ENCODE measurements around the gene IDS.
A peak's percentile ranks its signal among the peaks of the same experiment; 100 is the strongest.
"Not testable (repeated sequence)": the region's sequence is repeated elsewhere in the genome, so short reads cannot be mapped to it uniquely, and the experiment has no call there.

IDS gene

DNA sequence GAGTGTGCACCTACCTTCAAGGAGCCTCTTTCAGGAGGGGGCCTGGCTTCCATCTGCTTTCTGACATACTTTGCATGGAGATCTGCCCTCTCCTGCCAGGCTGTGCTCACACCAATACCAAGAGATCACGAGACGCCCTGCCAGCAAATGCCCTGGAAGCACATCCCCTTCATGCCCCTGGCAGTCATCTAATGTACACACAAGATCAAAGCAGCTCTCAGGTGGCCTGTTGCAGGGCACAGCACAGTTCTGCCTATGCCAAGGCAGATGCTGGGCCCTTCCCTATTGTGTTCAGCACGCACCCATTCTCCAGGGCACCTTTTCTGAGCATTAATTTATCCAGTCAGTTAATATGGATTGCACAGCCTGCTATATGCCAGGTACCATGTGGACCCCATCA lies 27.8 kb upstream of the IDS start:
- in situ Hi-C loops (cut with HindIII; ENCODE audit: low pct_ligation_motif_present, low pct_unique_long_range_greater_than_20kb, low sequenced_read_pairs); DNase-seq: not testable (repeated sequence)

DNA sequence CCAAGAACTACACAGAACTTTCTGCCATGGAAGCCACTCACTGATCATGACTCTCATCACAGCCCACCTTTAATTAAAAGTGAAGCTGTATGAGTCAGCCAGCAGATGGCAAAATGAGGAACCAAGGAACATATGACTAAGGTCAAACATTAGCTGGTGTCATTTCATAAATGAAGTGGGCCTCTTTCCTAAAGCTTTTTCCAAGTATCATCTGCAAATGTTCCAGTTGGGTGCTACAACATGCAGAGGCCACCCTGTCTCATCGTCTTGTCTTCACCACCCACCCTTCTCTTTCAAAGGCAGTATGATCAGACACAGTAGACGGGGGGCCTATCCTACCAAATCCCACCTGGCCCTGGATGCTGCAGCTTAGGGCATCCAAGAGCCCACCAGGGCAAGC lies 26.5 kb upstream of the IDS start:
- DNase-seq, result no peak
- in situ Hi-C loops (cut with HindIII; ENCODE audit: low pct_ligation_motif_present, low pct_unique_long_range_greater_than_20kb, low sequenced_read_pairs), result no loop called here

DNA sequence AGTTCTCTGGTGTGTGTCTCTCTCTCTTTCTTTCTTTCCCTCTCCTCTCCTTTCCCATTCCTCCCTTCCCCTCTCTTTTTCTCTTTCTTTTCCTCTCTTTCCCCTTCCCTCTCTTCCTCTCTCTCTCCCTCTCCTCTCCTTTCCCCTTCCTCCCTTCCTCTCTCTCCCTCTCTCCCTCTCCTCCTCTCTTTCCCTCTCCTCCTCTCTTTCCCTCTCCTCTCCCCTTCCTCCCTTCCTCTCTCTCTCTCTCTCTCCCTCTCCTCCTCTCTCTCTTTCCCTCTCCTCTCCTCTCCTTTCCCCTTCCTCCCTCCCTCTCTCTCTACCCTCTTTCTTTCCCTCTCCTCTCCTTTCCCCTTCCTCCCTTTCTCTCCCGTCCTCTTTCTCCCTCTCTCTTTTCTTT lies 23.3 kb upstream of the IDS start:
- no peak for DNase-seq
- in situ Hi-C loops (cut with HindIII; ENCODE audit: low pct_ligation_motif_present, low pct_unique_long_range_greater_than_20kb, low sequenced_read_pairs), result no loop called here

DNA sequence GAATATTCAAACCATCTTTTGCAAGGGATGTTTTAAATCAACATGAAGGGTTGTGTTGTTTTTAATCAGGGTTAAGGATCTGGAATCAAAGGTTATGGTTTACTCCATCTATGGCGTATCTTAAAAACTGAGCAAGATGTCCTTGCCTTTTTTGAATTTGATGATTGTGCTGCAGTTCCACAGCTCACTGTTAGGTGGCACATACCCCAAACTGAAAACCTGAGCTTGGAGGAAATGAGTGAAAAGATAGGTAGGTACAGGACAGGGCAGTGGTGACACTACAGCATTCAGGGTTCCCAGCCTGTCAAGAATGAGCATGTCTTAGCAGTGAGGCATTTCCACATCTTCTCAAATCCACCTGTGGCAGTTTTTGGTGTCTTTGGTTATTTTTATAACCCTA lies 22.6 kb upstream of the IDS start:
- in situ Hi-C loops (cut with HindIII; ENCODE audit: low pct_ligation_motif_present, low pct_unique_long_range_greater_than_20kb, low sequenced_read_pairs), result no loop called here
- peak; percentile 37 for DNase-seq

DNA sequence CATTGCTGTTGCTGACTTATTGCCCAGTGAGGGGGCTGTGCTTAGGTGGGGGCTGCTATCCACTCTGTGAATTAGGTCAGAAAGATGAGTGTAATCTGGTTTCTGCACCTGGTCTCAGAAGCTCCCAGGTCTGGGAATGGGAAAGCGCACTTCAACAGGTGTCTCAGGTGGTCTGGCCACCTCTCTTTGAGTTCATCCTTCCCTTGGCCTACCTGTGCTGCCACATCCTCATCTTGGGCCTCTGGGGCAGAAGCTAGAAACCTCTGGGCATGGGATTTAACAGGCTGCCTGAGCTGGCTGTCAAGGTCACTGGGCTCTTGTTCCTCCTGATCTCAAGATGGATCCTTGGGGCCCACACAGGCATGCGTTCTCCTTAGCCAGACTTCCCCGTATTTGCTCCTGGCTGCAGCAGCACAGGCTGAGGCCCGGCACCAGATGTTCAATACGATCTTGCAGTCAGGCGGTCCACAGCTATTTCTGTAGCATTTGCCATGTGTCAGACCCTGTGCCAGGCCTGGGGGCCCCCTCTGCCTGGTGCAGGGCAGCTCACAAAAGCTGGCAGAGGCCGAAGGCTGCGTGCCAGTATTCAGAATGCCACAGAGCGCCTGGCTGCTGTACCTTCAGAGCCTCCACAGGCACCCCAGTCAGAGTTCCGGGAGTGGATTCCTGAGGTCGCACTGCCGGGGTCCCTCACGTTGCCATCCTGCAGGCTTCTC lies 21.4 kb upstream of the IDS start:
- in situ Hi-C loops (cut with HindIII; ENCODE audit: low pct_ligation_motif_present, low pct_unique_long_range_greater_than_20kb, low sequenced_read_pairs); DNase-seq: not testable (repeated sequence)

DNA sequence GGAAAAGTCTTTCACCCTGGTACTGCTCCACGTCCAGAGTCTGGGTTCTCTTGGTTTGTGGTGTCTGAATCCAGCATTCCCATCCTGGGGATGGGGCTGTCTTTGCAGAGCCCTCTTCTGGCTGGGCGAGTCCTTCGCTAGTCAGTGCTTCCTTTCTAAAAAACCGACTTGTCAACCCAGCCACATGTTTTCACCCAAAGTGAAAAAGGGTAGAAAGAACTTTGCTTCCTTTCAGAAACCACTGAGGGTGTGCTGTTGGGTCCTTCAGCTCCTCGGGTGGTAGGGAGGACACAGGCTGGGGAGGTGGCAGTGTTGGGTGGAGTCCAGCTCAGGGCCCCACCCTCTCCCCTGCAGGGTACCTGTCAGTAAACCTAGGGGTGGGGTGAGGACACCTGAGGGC lies 20.8 kb upstream of the IDS start:
- in situ Hi-C loops (cut with HindIII; ENCODE audit: low pct_ligation_motif_present, low pct_unique_long_range_greater_than_20kb, low sequenced_read_pairs); DNase-seq: not testable (repeated sequence)

DNA sequence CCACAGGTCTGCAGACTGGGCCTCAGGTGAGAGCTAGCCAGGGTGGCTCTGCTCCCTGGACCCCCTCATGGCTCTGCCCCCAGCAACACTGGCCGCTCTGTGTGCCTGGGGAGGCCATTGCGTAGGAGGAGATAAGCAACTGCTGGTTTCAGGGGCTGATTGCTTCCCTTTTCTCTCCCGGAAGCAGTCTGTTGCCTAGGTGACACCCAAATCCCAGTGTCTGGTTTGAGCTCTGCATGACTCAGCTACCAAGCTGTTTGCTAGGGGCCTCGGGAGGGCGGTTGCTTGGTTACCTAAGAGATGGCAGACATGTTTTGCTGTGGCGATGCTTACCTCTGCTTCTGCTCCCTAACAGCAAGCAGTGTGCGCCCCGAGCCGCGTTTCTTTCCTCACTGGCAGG lies 20.3 kb upstream of the IDS start:
- in situ Hi-C loops (cut with HindIII; ENCODE audit: low pct_ligation_motif_present, low pct_unique_long_range_greater_than_20kb, low sequenced_read_pairs); DNase-seq: not testable (repeated sequence)

DNA sequence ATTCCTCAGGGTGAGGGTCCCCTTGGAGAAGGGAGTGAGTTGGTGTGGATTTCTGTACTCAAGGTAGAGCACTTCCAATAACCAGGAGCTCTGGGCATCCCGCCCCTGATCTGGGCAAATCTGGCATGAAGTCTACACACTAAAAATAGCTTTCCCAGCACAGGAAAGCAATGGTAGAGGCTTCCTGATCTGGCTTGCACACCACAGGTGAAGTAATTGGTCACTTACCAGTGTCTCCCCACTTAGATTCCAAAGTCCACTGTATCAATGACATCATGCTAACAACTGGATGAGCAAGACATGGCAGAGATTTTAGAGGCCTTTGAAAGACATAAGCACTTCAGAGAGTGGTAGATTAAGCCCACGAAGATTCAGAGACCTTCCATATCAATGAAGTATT lies 17.8 kb upstream of the IDS start:
- in situ Hi-C loops (cut with HindIII; ENCODE audit: low pct_ligation_motif_present, low pct_unique_long_range_greater_than_20kb, low sequenced_read_pairs), result no loop called here

DNA sequence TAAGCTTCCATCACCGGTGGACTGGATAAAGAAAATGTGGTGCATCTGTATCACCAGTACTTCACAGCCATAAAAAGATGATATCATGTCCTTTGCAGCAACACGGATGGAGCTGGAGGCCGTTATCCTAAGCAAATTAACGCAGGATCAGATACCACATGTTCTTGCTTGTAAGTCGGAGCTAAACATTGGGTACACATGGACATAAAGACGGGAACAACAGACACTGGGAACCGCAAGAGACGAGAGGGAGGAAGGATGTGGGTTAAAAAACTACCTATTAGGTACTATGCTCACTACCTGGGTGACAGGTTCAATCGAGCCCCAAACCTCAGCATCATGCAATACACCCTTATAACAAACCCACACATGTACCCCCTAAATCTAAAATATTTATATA lies 16.3 kb upstream of the IDS start:
- DNase-seq, result no peak
- in situ Hi-C loops (cut with HindIII; ENCODE audit: low pct_ligation_motif_present, low pct_unique_long_range_greater_than_20kb, low sequenced_read_pairs), result no loop called here

More for the DNA sequence above, 17.8 kb upstream of the IDS start:
- no peak for DNase-seq

DNA sequence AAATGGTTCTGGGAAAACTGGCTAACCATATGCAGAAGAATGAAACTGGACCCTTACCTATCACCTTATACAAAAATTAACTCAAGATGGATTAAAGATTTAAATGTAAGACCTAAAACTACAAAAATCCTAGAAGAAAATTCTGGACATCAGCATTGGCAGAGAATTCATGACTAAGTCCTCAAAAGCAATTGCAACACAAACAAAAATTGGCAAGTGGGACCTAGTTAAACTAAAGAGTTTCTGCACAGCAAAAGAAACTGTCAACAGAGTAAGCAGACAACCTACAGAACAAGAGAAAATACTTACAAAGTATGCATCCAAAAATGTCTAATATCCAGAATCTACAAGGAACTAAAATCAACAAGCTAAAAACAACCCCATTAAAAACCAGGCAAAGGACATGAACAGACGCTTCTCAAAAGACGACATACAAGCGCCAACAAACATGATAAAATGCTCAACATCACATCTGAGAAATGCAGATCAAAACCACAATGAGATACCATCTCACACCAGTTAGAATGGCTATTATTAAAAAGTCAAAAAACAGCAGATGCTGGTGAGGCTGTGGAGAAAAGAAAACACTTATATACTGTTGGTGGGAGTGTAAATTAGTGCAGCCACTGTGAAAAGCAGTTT lies 15.7 kb upstream of the IDS start:
- in situ Hi-C loops (cut with HindIII; ENCODE audit: low pct_ligation_motif_present, low pct_unique_long_range_greater_than_20kb, low sequenced_read_pairs), result not testable (repeated sequence)

DNA sequence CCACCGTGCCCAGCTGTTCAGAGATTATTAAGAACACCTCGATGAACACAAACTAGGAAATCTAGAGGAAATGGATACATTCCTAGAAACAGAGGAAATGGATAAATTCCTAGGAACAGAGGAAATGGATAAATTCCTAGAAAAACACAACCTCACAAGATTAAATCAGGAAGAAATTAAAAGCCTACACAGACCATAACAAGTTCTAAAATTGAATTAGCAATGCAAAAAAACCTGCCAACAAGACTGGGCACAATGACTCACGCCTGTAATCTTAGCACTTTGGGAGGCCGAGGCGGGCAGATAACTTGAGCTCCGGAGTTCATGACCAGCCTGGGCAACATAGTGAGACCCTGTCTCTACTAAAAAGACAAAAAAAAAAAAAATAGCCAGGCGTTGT lies 13.1 kb upstream of the IDS start:
- in situ Hi-C loops (cut with HindIII; ENCODE audit: low pct_ligation_motif_present, low pct_unique_long_range_greater_than_20kb, low sequenced_read_pairs), result no loop called here
- DNase-seq, result no peak

More for the DNA sequence above, 15.7 kb upstream of the IDS start:
- not testable (repeated sequence) for DNase-seq

DNA sequence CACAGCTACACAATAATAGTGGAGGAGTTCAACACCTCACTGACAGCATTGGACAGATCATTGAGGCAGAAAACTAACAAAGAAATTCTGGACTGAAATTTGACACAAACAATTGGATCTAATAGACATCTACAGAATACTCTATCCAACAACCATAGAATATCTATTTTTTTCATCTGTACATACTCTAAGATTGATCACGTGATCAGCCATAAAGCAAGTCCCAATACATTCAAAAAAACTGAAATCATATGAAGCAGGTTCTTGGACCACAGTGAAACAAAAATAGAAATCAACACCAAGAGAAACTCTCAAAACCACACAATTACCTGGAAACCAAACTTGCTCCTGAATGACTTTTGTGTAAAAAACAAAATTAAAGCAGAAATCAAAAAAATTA lies 12.2 kb upstream of the IDS start:
- no peak for DNase-seq
- in situ Hi-C loops (cut with HindIII; ENCODE audit: low pct_ligation_motif_present, low pct_unique_long_range_greater_than_20kb, low sequenced_read_pairs), result no loop called here

DNA sequence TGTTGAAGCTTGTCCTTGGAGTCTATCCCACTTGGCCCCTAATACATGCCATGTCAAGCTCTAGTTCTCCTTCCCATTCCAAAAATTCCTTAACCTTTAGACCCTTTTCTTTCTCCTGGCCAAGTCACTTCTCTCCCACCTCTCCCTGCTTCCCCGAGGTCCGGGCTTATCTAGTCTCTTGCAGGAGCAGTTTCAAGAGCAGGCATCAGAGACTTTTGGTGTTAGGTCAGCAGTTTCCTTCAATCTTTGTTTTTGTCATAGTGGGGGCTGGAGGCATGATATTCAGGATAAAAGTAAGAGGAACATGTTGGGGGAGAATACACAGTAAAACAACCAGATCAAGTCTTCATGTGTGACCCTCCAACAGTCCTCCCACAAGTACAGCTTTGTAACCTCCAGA lies 11.5 kb upstream of the IDS start:
- in situ Hi-C loops (cut with HindIII; ENCODE audit: low pct_ligation_motif_present, low pct_unique_long_range_greater_than_20kb, low sequenced_read_pairs), result no loop called here

DNA sequence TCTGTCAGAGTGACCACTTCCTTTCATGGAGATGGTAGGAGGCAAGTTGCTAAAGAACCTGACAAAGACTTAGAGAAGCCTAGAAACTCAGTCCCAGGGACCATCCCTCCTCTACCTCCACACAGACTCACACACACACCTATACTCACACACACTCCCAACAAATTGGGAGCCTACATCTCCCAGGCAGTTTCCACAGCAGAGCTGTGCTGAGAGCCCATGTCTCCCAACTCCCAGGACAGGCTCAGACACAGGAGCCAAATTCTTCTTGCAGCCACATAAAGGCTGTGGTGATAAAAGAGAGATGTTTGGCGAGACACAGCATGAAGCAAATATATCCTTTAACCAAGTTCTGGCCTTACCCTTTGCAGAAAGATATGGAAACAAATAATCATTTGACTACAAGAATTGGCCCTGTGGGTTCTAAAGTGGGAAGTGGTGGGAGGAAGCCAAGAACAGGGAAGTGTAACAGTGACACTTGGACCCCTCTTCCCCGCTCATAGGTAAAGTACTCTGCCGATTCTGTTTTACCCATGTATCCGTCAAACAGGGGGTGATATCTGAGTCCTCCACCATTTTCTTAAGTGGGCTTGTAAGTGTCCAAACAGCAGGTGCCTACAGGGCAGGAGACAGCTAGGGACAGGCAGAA lies 11.0 kb upstream of the IDS start:
- no peak for DNase-seq
- in situ Hi-C loops (cut with HindIII; ENCODE audit: low pct_ligation_motif_present, low pct_unique_long_range_greater_than_20kb, low sequenced_read_pairs), result no loop called here

More for the DNA sequence above, 11.5 kb upstream of the IDS start:
- no peak for DNase-seq

DNA sequence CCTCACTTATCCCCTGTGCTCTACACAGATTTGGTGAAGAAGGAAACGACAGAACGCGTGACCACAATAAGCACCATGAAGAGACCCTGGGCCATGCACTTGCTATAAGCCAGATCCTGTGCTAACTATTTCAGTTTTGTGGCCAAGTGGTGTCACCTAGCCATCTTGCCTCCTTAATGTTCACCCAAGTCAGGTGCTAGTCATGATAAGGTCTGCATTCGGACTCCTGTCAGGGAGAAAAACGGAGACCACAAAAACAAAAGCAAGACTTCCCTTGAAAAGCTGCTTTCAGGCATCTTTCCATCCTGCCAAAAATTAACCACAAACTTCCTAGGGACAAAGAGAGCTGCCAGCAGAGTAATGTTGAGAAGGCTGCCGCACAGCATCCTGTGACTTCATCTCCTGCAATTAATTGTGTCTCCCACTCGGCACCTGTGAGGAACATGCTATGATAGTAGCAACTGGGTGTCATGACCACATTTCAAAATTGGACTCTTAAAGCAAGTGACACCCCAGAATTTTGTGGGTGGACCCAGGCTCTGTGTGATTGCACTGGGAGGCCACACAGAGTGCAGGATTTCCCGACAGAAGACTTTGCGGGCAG lies 8.8 kb upstream of the IDS start:
- in situ Hi-C loops (cut with HindIII; ENCODE audit: low pct_ligation_motif_present, low pct_unique_long_range_greater_than_20kb, low sequenced_read_pairs), result no loop called here
- no peak for DNase-seq

DNA sequence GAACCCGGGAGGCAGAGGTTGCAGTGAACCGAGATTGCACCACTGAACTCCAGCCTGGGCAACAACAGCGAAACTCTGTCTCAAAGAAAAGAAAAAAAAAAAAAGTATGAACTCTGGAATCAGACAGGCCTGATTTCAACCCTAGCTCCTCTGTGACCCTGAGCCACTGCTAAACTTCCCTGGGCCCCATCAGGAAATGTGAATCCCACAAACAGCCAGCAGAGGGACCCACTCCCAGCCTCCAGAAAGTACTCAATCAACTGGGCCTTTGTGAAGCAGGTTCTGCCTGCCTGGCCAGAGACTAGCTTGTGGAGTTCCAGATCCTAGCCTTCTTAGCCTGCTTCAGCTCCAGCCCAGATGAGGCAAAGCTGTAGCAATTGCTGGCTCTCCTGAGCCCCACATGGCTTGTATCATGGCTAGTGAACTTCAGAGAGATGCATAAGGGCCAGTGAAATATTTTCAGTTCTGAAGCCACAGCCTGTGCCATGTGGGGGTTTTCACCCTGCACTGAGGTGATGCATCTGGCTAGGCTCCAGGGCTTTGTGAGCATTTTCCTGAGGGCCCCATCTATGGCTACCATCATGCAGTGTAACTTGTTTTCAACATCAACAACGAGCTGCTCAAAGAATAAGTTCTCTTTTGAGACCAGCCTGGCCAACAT lies 7.2 kb upstream of the IDS start:
- in situ Hi-C loops (cut with HindIII; ENCODE audit: low pct_ligation_motif_present, low pct_unique_long_range_greater_than_20kb, low sequenced_read_pairs), result no loop called here
- DNase-seq, result peak; percentile 41

DNA sequence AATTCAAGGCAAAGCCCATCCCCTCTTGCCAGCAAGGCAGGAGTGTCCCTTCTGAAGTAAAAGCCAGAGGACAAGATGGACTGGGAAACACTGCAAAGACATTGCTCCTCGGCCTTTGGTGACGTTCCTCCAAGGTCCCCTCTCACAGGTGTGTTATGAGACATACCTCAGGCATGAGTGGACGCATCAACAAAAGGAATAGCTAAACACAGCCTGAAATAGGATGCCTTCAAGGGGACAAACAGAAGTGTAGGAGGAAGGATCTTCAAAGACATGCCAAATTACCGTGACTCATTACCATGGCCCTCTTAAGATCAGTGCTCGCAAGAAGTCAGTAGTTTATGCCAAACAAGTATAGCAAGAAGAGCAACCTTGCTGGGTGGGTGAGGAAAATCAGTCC lies 6.0 kb upstream of the IDS start:
- in situ Hi-C loops (cut with HindIII; ENCODE audit: low pct_ligation_motif_present, low pct_unique_long_range_greater_than_20kb, low sequenced_read_pairs), result no loop called here
- DNase-seq, result no peak

DNA sequence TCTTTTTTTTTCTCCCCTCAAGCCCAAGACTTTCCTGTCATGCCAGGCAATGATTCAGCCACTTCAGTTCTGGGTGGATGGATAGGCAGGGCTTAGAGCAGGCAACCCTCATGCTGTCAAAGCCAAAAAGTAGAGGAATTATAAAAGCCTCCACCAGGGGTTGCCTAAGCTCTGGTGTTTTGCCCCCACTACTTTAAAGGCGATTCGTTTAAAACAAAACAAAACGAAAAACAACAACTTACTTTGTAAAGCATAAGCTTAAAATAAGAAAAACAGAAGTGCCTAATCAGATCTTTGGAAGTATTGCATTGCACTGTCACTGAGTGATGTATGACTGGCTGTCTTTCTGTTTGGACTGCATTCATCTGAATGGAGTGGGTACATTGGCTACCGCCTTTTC lies 5.3 kb upstream of the IDS start:
- peak; percentile 61 for DNase-seq
- in situ Hi-C loops (cut with HindIII; ENCODE audit: low pct_ligation_motif_present, low pct_unique_long_range_greater_than_20kb, low sequenced_read_pairs), result no loop called here

DNA sequence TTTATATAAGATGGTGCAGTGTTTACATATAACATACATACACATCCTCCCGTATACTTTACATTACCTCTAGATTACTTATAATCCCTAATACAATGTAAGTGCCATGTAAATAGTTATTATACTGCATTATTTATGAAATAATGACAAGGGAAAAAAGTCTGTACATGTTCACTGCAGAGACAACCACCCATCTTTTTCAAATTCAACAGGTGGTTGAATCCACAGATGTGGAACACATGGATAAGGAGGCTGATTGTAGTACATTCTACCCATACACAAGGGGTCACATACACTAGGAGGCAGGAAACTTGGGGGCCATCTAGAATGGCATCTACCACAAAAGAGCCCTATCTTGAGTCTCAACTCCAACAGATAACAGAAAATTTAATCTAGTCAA lies 3.4 kb upstream of the IDS start:
- DNase-seq, result no peak
- in situ Hi-C loops (cut with HindIII; ENCODE audit: low pct_ligation_motif_present, low pct_unique_long_range_greater_than_20kb, low sequenced_read_pairs), result no loop called here

Measured in ACHN (cell line).